Keratinocyte (primary cell): Measurements from ENCODE around the gene FIBP. TPM values are rescaled to one million over a fixed set of nuclear protein-coding genes. Genes with fewer than 3 reads are reported as not detected.
"Not testable (repeated sequence)": the region's sequence is repeated elsewhere in the genome, so short reads cannot be mapped to it uniquely, and the experiment has no call there.

Source experiments
- DNase-seq: peaks from one replicate; pipeline ENCODE4 v3.0.0-alpha.2; 2011; ENCODE audit warnings: low read depth, missing footprints, low spot score
- FAIRE-seq: peaks from 2 replicates; lab custom pipeline; 2011; peaks lifted over from hg19 to GRCh38; lab: Jason Lieb, UNC
- H2AFZ ChIP-seq: 2 replicates; pipeline ENCODE4 v1.6.0; 2012; ENCODE audit warnings: low read length, control low read depth, inconsistent platforms; ENCODE audit not compliant: control insufficient read depth
- H3K27ac ChIP-seq: 2 replicates; pipeline ENCODE4 v1.5.1; 2011; ENCODE audit warnings: low read length; ENCODE audit not compliant: control insufficient read depth, insufficient read depth
- H3K27me3 ChIP-seq: 3 replicates; pipeline ENCODE4 v1.6.0; 2011; ENCODE audit warnings: low read length; ENCODE audit not compliant: control insufficient read depth, insufficient read depth; ENCODE audit errors: extremely low read depth
- H3K36me3 ChIP-seq, 2 experiments: 2 replicates in 1 of 2; 3 replicates in 1 of 2; pipeline ENCODE4 v1.5.1; 2011; ENCODE audit warnings: low read length in 2 of 2, mild to moderate bottlenecking in 1 of 2; ENCODE audit not compliant: control insufficient read depth in 2 of 2, insufficient read depth in 2 of 2; ENCODE audit errors: extremely low read depth in 1 of 2
- H3K4me1 ChIP-seq: 3 replicates; pipeline ENCODE4 v1.5.1; 2011; ENCODE audit warnings: low read length; ENCODE audit not compliant: control insufficient read depth, insufficient read depth; ENCODE audit errors: extremely low read depth
- H3K4me2 ChIP-seq: 3 replicates; pipeline ENCODE4 v1.6.0; 2011; ENCODE audit warnings: low read depth, low read length; ENCODE audit not compliant: control insufficient read depth, insufficient read depth; ENCODE audit errors: extremely low read depth
- H3K4me3 ChIP-seq, 3 experiments: fragments of 200-600 bp in 1 of 3; sonication (generic) in 1 of 3; 2 replicates in 2 of 3; 3 replicates in 1 of 3; pipeline ENCODE4 v1.5.1; 2011 to 2016; ENCODE audit warnings: low read length in 3 of 3, mild to moderate bottlenecking in 3 of 3, control low read depth in 2 of 3, inconsistent platforms in 1 of 3, low read depth in 1 of 3, mixed read lengths in 1 of 3, mixed run types in 1 of 3, moderate library complexity in 1 of 3; ENCODE audit not compliant: control insufficient read depth in 2 of 3, insufficient read depth in 2 of 3; ENCODE audit errors: extremely low read depth in 1 of 3
- H3K79me2 ChIP-seq: 2 replicates; pipeline ENCODE4 v1.6.0; 2012; ENCODE audit warnings: low read length; ENCODE audit not compliant: control insufficient read depth, insufficient read depth
- H3K9ac ChIP-seq: 3 replicates; pipeline ENCODE4 v1.6.0; 2011; ENCODE audit warnings: low read length; ENCODE audit not compliant: control insufficient read depth, insufficient read depth; ENCODE audit errors: extremely low read depth
- H3K9me1 ChIP-seq: 3 replicates; pipeline ENCODE4 v1.6.0; 2011; ENCODE audit warnings: low read length; ENCODE audit not compliant: control insufficient read depth, insufficient read depth; ENCODE audit errors: extremely low read depth
- H3K9me3 ChIP-seq: 2 replicates; pipeline ENCODE4 v1.5.1; 2012; ENCODE audit warnings: low read depth, low read length; ENCODE audit not compliant: control insufficient read depth
- H4K20me1 ChIP-seq: 3 replicates; pipeline ENCODE4 v1.6.0; 2011; ENCODE audit warnings: low read length; ENCODE audit not compliant: control insufficient read depth, insufficient read depth; ENCODE audit errors: extremely low read depth
- CTCF ChIP-seq, 3 experiments: IDR thresholded peaks in 1 of 3; conservative IDR thresholded peaks in 1 of 3; optimal IDR thresholded peaks in 1 of 3; 2 replicates in 2 of 3; 3 replicates in 1 of 3; pipeline versions ENCODE3 to v1.5.1; 2011; ENCODE audit warnings: low read length in 3 of 3, mild to moderate bottlenecking in 3 of 3, moderate library complexity in 2 of 3, control low read depth in 1 of 3, inconsistent platforms in 1 of 3; ENCODE audit not compliant: insufficient read depth in 2 of 3; ENCODE audit errors: extremely low read depth in 1 of 3
- EZH2 ChIP-seq: IDR thresholded peaks from one replicate; pipeline ENCODE4 v1.6.1; 2012; ENCODE audit warnings: inconsistent platforms, mild to moderate bottlenecking, low read length, moderate library complexity
- dilution Hi-C: fragments of 300-500 bp; cut with MboI; formaldehyde crosslinking; loops from one replicate; pipeline ENCODE4 v1.7.0; 2020; ENCODE audit warnings: low sequenced_read_pairs; ENCODE audit not compliant: extremely low pct_ligation_motif_present
- polyA plus RNA-seq, 5 experiments: library from polyadenylated mRNA; depleted of rRNA in 3 of 5; stranded (reverse) in 3 of 5; stranded (forward) in 1 of 5; unstranded in 1 of 5; fragments of >200 nt; gene quantifications; 1 replicate in 1 of 5; 2 replicates in 3 of 5; 3 replicates in 1 of 5; pipeline versions ENCODE4 v1.2.1 to v1.2.3, GENCODE V29; 2011 to 2012; ENCODE audit warnings: missing spikeins in 2 of 5, low read depth in 1 of 5, low replicate concordance in 1 of 5

FIBP gene
- polyA plus RNA-seq, 1 donor (not counting 4 experiments of a cell fraction or from before 2014, with no cell fraction given) = 95.1 TPM

DNA sequence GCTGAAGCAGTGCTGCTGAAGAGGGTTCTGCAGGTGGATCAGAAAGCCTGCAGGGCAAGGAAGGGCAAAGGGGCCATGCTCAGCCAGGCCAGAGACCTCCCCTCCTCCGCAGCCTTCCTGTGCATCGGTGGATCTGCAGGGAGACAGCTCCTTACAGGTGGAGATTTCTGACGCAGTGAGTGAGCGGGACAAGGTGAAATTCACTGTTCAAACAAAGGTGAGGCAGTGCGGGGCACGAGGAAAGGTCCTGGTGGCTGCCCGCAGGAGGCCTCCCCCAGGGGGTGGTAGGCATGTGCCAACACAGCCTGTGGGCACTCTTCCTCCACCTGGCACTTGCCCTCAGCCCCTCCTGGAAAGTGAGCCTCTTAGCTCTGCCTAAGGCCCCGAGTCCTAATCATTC lies 38.9 kb downstream of the FIBP start:
- TF ChIP-seq CTCF (optimal IDR thresholded peaks at IDR 0.05 in 1 of 3, IDR thresholded peaks at IDR 0.05 in 1 of 3, conservative IDR thresholded peaks at IDR 0.05 in 1 of 3; ENCODE audit: extremely low read depth in 1 of 3, insufficient read depth in 2 of 3, low read length in 3 of 3) (no peak), EZH2 (no peak)
- peaks cover 8% of the 10 kb centered on the region for H3K79me2 ChIP-seq
- peaks cover 20% of the 10 kb centered on the region for H4K20me1 ChIP-seq
- H3K9me3 ChIP-seq = no peaks in the 10 kb centered on the region
- peaks cover 16 to 22% of the 10 kb centered on the region in 2 experiments for H3K36me3 ChIP-seq
- H3K4me2 ChIP-seq = no peak overlapping the region
- H3K9ac ChIP-seq = no peak overlapping the region
- no peaks in the 10 kb centered on the region for H3K27me3 ChIP-seq
- no peaks in the 10 kb centered on the region for H3K9me1 ChIP-seq
- dilution Hi-C loops = no loop called here
- FAIRE-seq (no peak), DNase-seq (no peak)
- H3K4me1 ChIP-seq = no peaks in the 10 kb centered on the region
- no peak overlapping the region for H3K4me3 ChIP-seq
- no peak overlapping the region for H2AFZ ChIP-seq
- H3K27ac ChIP-seq = no peak overlapping the region

- H3K27ac ChIP-seq, H3K27me3 ChIP-seq, FAIRE-seq, H3K4me3 ChIP-seq, H3K79me2 ChIP-seq, H3K4me2 ChIP-seq, H3K9me3 ChIP-seq, dilution Hi-C loops, H3K4me1 ChIP-seq, H3K9me1 ChIP-seq, DNase-seq, H2AFZ ChIP-seq, H3K9ac ChIP-seq: not testable (repeated sequence)
- Histone ChIP-seq H3K36me3 (peaks cover 9 to 15% of the 10 kb centered on the region in 2 experiments), H4K20me1 (peaks cover 13% of the 10 kb centered on the region)
Measured at GRCh38 chr11:65848693-65849092, 39.6 kb downstream of the FIBP start.

DNA sequence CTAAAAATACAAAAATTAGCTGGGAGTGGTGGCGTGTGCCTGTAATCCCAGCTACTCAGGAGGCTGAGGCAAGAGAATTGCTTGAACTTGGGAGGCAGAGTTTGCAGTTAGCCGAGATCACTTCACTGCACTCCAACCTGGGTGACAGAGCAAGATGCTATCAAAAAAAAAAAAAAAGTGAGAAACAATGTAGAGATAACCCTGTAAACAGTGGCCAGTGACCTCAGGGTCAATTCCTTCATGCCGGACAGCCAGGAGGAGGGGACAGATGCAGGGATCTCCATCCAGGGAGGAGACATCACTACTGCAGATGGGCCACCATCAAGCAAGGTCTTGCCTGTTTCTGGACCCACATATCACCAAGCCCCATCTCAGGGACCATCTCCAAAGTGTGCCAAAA lies 40.5 kb downstream of the FIBP start:
- peaks cover 5% of the 10 kb centered on the region for H4K20me1 ChIP-seq
- FAIRE-seq = no peak
- no peak overlapping the region for H3K4me2 ChIP-seq
- H3K9me3 ChIP-seq = no peaks in the 10 kb centered on the region
- H3K9ac ChIP-seq = no peak overlapping the region
- H3K9me1 ChIP-seq = no peaks in the 10 kb centered on the region
- no peak overlapping the region for H3K27ac ChIP-seq
- no peaks in the 10 kb centered on the region for H3K79me2 ChIP-seq
- no peak for TF ChIP-seq CTCF (optimal IDR thresholded peaks at IDR 0.05 in 1 of 3, IDR thresholded peaks at IDR 0.05 in 1 of 3, conservative IDR thresholded peaks at IDR 0.05 in 1 of 3; ENCODE audit: extremely low read depth in 1 of 3, insufficient read depth in 2 of 3, low read length in 3 of 3)
- peaks cover 2 to 7% of the 10 kb centered on the region in 2 experiments for H3K36me3 ChIP-seq
- no peaks in the 10 kb centered on the region for H3K27me3 ChIP-seq
- no peak overlapping the region for H3K4me3 ChIP-seq
- dilution Hi-C loops = no loop called here
- H3K4me1 ChIP-seq = no peaks in the 10 kb centered on the region
- no peak overlapping the region for H2AFZ ChIP-seq
- no peak for DNase-seq
